Testis (tissue), 3 donors: ENCODE data around the gene C12orf57. TPM values are rescaled to one million over a fixed set of nuclear protein-coding genes. Genes with fewer than 3 reads are reported as not detected.
A peak's percentile ranks its signal among the peaks of the same experiment; 100 is the strongest.

ENCODE experiments used
- DNase-seq: peaks from one replicate; pipeline ENCODE4 v3.0.0-alpha.2; 2019
- H3K27ac ChIP-seq, 2 donors: fragments of 200-600 bp; sonication (generic); one replicate each; pipeline ENCODE4 v1.5.1; 2019
- H3K27me3 ChIP-seq: fragments of 200-600 bp; sonication (generic); one replicate; pipeline ENCODE4 v1.5.1; 2019
- H3K36me3 ChIP-seq: fragments of 200-600 bp; sonication (generic); one replicate; pipeline ENCODE4 v1.5.1; 2017; ENCODE audit warnings: low read depth; ENCODE audit errors: missing control alignments
- H3K4me1 ChIP-seq: fragments of 200-600 bp; sonication (generic); one replicate; pipeline ENCODE4 v1.5.1; 2019
- H3K4me3 ChIP-seq, 2 donors: fragments of 200-600 bp; sonication (generic); one replicate each; pipeline ENCODE4 v1.5.1; 2017 to 2019
- H3K9me3 ChIP-seq: fragments of 200-600 bp; sonication (generic); one replicate; pipeline ENCODE4 v1.5.1; 2017
- CTCF ChIP-seq, 3 experiments: fragments of 450-650 bp in 2 of 3; fragments of 200-600 bp in 1 of 3; sonication (generic) in 1 of 3; IDR thresholded peaks; one replicate each; pipeline ENCODE4 v1.5.1; 2016 to 2019; ENCODE audit warnings: antibody characterized with exemption in 3 of 3, mild to moderate bottlenecking in 2 of 3, moderate library complexity in 1 of 3
- POLR2A ChIP-seq: fragments of 450-650 bp; IDR thresholded peaks from one replicate; pipeline ENCODE4 v1.6.1; 2017; ENCODE audit warnings: antibody characterized with exemption, mild to moderate bottlenecking, moderate library complexity
- WGBS, 2 donors: methylation state at CpG; one replicate each; pipeline ENCODE4 v1.1.5; 2018; 5-methylcytosine and 5-hydroxymethylcytosine counted together
- intact Hi-C: fragments of 100-400 bp; cut with DNase I; formaldehyde crosslinking; loops from one replicate; pipeline ENCODE4 v1.15.1; 2023; ENCODE audit warnings: low total_unique reads
- polyA plus RNA-seq: library from polyadenylated mRNA; stranded (reverse); fragments of 350-450 nt; fragmentation: Illumina TruSeq; extraction: RNeasy Lipid Tissue Mini Kit (QIAGEN cat#74804); gene quantifications from one replicate; pipeline ENCODE4 v1.2.3, GENCODE V29; 2014; ENCODE audit warnings: low read depth, low replicate concordance; ENCODE audit not compliant: insufficient read depth
- total RNA-seq, 2 donors: library from RNA; depleted of rRNA; stranded (reverse); fragments of >200 nt; gene quantifications; one replicate each; pipeline ENCODE4 v1.2.3, GENCODE V29; 2016

C12orf57 gene
- total and polyA plus RNA-seq, 3 donors from 2014 or later: 141 to 236 (median 143) TPM

GRCh38 chr12:6958609-6959057 lies 14.8 kb downstream of the C12orf57 start:
- peak overlapping the region in 1 of 2 donors; percentile 41 for H3K27ac ChIP-seq
- H3K4me3 ChIP-seq: no peak overlapping the region
- 68 to 76% methylated on average over 10 of the region's 10 CpGs for WGBS, 2 donors
- TF ChIP-seq CTCF (IDR thresholded peaks at IDR 0.05) (no peak), POLR2A (no peak)
- intact Hi-C loops: no loop called here
- H3K9me3 ChIP-seq: no peaks in the 10 kb centered on the region
- H3K4me1 ChIP-seq: peaks cover 37% of the 10 kb centered on the region
- H3K36me3 ChIP-seq: no peaks in the 10 kb centered on the region
- no peaks in the 10 kb centered on the region for H3K27me3 ChIP-seq
- DNase-seq: no peak

DNA sequence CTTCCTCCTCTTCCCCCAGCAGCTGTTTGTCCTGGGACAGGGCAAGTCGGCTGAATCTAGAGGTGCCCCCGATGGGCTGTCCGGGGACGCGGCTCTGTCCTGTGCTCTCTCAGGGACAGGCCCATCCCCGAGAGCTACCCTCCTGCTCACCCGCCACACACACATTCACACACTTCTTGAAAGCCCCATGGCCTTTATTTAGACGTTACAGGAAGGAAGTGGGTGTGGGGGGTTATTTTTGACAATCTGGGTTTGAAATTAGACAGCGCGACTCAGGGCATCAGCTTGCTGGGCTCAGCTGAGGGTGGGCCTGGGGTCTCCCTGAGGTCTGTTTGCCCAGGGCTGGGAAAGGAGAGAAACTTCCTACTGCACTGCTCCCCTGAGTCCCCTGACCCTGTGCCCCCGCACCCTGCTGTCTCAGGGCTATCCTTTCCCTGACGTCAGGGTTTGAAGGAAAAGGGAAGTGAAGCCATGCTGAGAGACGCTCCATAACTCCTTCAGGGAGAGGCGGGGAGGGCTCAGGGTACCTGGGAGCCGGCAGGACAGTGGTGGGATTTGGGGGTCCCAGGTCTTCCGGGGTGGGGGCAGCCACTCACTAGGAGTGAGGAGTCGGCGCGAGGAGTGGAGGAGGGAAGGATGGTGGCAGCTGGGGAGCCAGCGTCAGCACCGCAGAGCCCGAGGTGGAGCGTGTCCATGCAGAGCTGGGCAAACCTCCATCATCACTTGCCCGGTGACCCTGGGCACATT lies 15.4 kb downstream of the C12orf57 start:
- H3K27me3 ChIP-seq: no peaks in the 10 kb centered on the region
- TF ChIP-seq CTCF (IDR thresholded peaks at IDR 0.05): no peak
- no peak for TF ChIP-seq POLR2A
- H3K36me3 ChIP-seq: no peaks in the 10 kb centered on the region
- no peak for DNase-seq
- intact Hi-C loops: no loop called here
- H3K27ac ChIP-seq: peak overlapping the region in 1 of 2 donors; percentile 41
- WGBS, 2 donors: 67 to 81% methylated on average over 24 of the region's 24 CpGs
- no peak overlapping the region for H3K4me3 ChIP-seq
- peaks cover 31% of the 10 kb centered on the region for H3K4me1 ChIP-seq
- H3K9me3 ChIP-seq: no peaks in the 10 kb centered on the region

GRCh38 chr12:6959805-6960592 lies 16.2 kb downstream of the C12orf57 start:
- no peaks in the 10 kb centered on the region for H3K9me3 ChIP-seq
- no peaks in the 10 kb centered on the region for H3K27me3 ChIP-seq
- H3K27ac ChIP-seq: no peak overlapping the region
- 90 to 94% methylated on average over 11 to 26 of the region's 26 CpGs for WGBS, 2 donors
- no peaks in the 10 kb centered on the region for H3K36me3 ChIP-seq
- no peak for TF ChIP-seq CTCF (IDR thresholded peaks at IDR 0.05)
- TF ChIP-seq POLR2A: no peak
- H3K4me3 ChIP-seq: no peak overlapping the region
- intact Hi-C loops: no loop called here
- no peak for DNase-seq
- peaks cover 27% of the 10 kb centered on the region for H3K4me1 ChIP-seq

- H3K27me3 ChIP-seq: no peaks in the 10 kb centered on the region
- no peaks in the 10 kb centered on the region for H3K9me3 ChIP-seq
- H3K36me3 ChIP-seq: no peaks in the 10 kb centered on the region
- H3K27ac ChIP-seq: peak overlapping the region; percentile 55 to 68
- TF ChIP-seq CTCF (IDR thresholded peaks at IDR 0.05) (peak in 2 of 3 experiments; percentile 1 to 18), POLR2A (no peak)
- intact Hi-C loops: no loop called here
- peak; percentile 52 for DNase-seq
- H3K4me1 ChIP-seq: peaks cover 25% of the 10 kb centered on the region
- H3K4me3 ChIP-seq: no peak overlapping the region
- 57 to 68% methylated on average over 8 to 13 of the region's 13 CpGs for WGBS, 2 donors
These were observed 16.9 kb downstream of the C12orf57 start for GRCh38 chr12:6960593-6961277.
